SK-N-SH treated with all-trans-retinoic acid at 6 μM for 48 hours (cell line): ENCODE data around the gene ADGRL2.

Experiments used
- CSDC2 ChIP-seq: fragments of 250-450 bp; sonication (Bioruptor Pico); IDR thresholded peaks from 2 replicates; pipeline ENCODE4 v1.5.0; 2020; ENCODE audit warnings: mild to moderate bottlenecking, moderate library complexity
- ESRRG ChIP-seq: fragments of 250-450 bp; sonication (Bioruptor Pico); IDR thresholded peaks from 2 replicates; pipeline ENCODE4 v1.6.1; 2021; ENCODE audit warnings: mild to moderate bottlenecking
- PPARA ChIP-seq: fragments of 250-450 bp; sonication (Bioruptor Pico); IDR thresholded peaks from 2 replicates; pipeline ENCODE4 v1.5.0; 2020; ENCODE audit warnings: mild to moderate bottlenecking, borderline replicate concordance
- RARB ChIP-seq: fragments of 250-450 bp; sonication (Bioruptor Pico); IDR thresholded peaks from 2 replicates; pipeline ENCODE4 v1.8.0; 2021; ENCODE audit warnings: mild to moderate bottlenecking, moderate library complexity
- TCF4 ChIP-seq: fragments of 250-450 bp; sonication (Bioruptor Pico); IDR thresholded peaks from 2 replicates; pipeline ENCODE4 v1.8.0; 2021; ENCODE audit warnings: mild to moderate bottlenecking, moderate library complexity, borderline replicate concordance
- TOX ChIP-seq: fragments of 250-450 bp; sonication (Bioruptor Pico); IDR thresholded peaks from 2 replicates; pipeline ENCODE4 v1.8.0; 2021; ENCODE audit warnings: mild to moderate bottlenecking, moderate library complexity, borderline replicate concordance
- ZFP3 ChIP-seq: fragments of 250-450 bp; sonication (Bioruptor Pico); IDR thresholded peaks from 2 replicates; pipeline ENCODE4 v1.5.0; 2020; ENCODE audit warnings: mild to moderate bottlenecking, moderate library complexity
- ZNF70 ChIP-seq: fragments of 450-650 bp; formaldehyde crosslinking; IDR thresholded peaks from 2 replicates; pipeline ENCODE4 v1.5.0; 2020; ENCODE audit warnings: mild to moderate bottlenecking, moderate library complexity
- TF ChIP-seq, protein P1 (sequence below): fragments of 250-450 bp; sonication (Bioruptor Pico); IDR thresholded peaks from 2 replicates; pipeline ENCODE4 v1.5.0; 2020; ENCODE audit warnings: mild to moderate bottlenecking, moderate library complexity
- TF ChIP-seq, protein P2 (sequence below): fragments of 250-450 bp; sonication (Bioruptor Pico); IDR thresholded peaks from 2 replicates; pipeline ENCODE4 v1.8.0; 2020; ENCODE audit warnings: mild to moderate bottlenecking, moderate library complexity, borderline replicate concordance
- TF ChIP-seq, protein P3 (sequence below): fragments of 250-450 bp; sonication (Bioruptor Pico); IDR thresholded peaks from 2 replicates; pipeline ENCODE4 v1.5.1; 2020; ENCODE audit warnings: low read depth, mild to moderate bottlenecking, moderate library complexity

DNA sequence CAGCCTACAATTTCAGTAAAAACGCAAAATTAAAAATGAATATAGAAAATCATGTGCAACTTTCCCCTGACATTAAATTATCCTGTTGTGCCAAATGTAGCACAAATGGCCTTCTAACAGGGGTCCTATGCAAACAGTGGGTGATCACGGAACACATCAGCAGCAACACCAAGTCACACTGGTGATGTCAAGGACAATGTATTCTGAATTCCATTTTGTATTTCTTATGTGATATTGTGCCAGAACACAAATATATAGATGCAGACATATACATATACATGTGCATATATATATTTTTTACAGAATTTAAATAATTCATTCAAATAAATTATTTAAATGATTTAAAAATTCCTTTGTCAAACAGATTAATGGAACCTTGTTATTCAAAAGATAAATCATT lies 8.6 kb upstream of the ADGRL2 start:
- TF ChIP-seq ESRRG (CRISPR knock-in tag) (no peak), PPARA (CRISPR knock-in tag) (no peak), ZFP3 (CRISPR knock-in tag) (no peak), TCF4 (CRISPR knock-in tag) (no peak), ZNF70 (no peak), RARB (no peak), CSDC2 (no peak), TOX (CRISPR knock-in tag) (no peak)
- TF ChIP-seq, protein P1, sequence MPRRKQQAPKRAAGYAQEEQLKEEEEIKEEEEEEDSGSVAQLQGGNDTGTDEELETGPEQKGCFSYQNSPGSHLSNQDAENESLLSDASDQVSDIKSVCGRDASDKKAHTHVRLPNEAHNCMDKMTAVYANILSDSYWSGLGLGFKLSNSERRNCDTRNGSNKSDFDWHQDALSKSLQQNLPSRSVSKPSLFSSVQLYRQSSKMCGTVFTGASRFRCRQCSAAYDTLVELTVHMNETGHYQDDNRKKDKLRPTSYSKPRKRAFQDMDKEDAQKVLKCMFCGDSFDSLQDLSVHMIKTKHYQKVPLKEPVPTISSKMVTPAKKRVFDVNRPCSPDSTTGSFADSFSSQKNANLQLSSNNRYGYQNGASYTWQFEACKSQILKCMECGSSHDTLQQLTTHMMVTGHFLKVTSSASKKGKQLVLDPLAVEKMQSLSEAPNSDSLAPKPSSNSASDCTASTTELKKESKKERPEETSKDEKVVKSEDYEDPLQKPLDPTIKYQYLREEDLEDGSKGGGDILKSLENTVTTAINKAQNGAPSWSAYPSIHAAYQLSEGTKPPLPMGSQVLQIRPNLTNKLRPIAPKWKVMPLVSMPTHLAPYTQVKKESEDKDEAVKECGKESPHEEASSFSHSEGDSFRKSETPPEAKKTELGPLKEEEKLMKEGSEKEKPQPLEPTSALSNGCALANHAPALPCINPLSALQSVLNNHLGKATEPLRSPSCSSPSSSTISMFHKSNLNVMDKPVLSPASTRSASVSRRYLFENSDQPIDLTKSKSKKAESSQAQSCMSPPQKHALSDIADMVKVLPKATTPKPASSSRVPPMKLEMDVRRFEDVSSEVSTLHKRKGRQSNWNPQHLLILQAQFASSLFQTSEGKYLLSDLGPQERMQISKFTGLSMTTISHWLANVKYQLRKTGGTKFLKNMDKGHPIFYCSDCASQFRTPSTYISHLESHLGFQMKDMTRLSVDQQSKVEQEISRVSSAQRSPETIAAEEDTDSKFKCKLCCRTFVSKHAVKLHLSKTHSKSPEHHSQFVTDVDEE: no peak
- TF ChIP-seq, protein P2, sequence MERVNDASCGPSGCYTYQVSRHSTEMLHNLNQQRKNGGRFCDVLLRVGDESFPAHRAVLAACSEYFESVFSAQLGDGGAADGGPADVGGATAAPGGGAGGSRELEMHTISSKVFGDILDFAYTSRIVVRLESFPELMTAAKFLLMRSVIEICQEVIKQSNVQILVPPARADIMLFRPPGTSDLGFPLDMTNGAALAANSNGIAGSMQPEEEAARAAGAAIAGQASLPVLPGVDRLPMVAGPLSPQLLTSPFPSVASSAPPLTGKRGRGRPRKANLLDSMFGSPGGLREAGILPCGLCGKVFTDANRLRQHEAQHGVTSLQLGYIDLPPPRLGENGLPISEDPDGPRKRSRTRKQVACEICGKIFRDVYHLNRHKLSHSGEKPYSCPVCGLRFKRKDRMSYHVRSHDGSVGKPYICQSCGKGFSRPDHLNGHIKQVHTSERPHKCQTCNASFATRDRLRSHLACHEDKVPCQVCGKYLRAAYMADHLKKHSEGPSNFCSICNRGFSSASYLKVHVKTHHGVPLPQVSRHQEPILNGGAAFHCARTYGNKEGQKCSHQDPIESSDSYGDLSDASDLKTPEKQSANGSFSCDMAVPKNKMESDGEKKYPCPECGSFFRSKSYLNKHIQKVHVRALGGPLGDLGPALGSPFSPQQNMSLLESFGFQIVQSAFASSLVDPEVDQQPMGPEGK: no peak
- TF ChIP-seq, protein P3, sequence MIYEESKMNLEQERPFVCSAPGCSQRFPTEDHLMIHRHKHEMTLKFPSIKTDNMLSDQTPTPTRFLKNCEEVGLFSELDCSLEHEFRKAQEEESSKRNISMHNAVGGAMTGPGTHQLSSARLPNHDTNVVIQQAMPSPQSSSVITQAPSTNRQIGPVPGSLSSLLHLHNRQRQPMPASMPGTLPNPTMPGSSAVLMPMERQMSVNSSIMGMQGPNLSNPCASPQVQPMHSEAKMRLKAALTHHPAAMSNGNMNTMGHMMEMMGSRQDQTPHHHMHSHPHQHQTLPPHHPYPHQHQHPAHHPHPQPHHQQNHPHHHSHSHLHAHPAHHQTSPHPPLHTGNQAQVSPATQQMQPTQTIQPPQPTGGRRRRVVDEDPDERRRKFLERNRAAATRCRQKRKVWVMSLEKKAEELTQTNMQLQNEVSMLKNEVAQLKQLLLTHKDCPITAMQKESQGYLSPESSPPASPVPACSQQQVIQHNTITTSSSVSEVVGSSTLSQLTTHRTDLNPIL: no peak
